ENCODE results near the gene ADD1. TPM values are rescaled to one million over a fixed set of nuclear protein-coding genes. Genes with fewer than 3 reads are reported as not detected.

The ADD1 gene
- polyA plus RNA-seq, 1 experiment: 149 TPM

DNA sequence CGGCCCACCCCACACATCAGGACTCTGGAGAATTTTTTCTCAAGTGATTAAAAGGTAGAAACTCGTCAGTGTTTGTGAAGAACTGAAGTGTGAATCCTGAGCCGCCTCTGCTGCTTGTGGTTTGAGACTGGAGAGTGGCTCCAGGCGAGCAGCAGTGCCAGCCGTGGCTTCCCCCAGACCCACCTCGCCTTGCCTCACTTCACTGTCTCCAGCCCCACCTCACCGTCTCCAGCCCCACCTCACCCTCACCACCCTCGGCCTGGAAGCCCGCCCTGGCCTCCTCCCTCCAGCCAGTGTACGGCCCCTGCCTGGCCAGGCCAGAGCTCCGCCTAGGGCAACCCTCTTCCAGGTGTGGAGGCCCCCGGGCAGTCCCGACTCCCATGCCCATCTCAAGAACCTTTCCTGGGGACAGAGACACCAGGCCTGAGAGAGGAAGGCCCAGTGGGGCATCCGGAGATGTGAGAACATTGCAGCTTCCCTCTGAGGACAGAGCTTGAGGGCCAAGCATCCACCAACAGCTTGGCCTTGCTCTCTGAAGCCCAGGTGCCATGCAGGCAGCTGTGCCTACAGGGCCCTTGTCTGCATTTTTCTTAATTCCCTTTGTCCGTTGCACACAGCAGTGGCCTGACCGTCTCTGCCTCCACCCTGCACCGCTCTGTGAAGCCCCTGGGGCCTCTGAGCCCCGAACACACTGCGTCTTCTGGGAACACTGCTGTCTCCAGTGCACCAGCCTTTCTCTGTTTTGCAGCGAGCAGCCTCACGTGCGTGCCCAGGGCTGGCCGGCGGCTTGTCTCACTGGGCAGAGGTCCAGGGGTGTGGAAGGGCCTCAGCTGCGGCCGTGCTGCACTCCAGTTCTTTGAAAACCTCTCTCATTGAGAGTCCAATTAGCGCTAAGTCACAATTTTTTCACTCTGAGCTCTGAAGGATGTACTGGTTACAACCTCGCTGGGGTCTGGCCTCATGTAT, 37.0 kb upstream of the ADD1 start:
- POLR2A ChIA-PET: no interaction called here
- H3K27me3 ChIP-seq (ENCODE audit: control insufficient read depth, insufficient read depth, low read length): no peaks in the 10 kb centered on the region
- no peaks in the 10 kb centered on the region; the same call in 1 of the 2 replicates for H3K9me3 ChIP-seq (ENCODE audit: control insufficient read depth, insufficient read depth, low read length)
- CTCF ChIA-PET: no interaction called here
- TF ChIP-seq, protein P1, sequence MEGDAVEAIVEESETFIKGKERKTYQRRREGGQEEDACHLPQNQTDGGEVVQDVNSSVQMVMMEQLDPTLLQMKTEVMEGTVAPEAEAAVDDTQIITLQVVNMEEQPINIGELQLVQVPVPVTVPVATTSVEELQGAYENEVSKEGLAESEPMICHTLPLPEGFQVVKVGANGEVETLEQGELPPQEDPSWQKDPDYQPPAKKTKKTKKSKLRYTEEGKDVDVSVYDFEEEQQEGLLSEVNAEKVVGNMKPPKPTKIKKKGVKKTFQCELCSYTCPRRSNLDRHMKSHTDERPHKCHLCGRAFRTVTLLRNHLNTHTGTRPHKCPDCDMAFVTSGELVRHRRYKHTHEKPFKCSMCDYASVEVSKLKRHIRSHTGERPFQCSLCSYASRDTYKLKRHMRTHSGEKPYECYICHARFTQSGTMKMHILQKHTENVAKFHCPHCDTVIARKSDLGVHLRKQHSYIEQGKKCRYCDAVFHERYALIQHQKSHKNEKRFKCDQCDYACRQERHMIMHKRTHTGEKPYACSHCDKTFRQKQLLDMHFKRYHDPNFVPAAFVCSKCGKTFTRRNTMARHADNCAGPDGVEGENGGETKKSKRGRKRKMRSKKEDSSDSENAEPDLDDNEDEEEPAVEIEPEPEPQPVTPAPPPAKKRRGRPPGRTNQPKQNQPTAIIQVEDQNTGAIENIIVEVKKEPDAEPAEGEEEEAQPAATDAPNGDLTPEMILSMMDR (IDR thresholded peaks at IDR 0.05; ENCODE audit: low read depth, low read length): no peak
- H3K4me3 ChIP-seq (ENCODE audit: low read depth, low read length): no peak overlapping the region
- H3K27ac ChIP-seq (ENCODE audit: low read depth, low read length): no peak overlapping the region
- DNase-seq (ENCODE audit: low read depth, low spot score): no peak

DNA sequence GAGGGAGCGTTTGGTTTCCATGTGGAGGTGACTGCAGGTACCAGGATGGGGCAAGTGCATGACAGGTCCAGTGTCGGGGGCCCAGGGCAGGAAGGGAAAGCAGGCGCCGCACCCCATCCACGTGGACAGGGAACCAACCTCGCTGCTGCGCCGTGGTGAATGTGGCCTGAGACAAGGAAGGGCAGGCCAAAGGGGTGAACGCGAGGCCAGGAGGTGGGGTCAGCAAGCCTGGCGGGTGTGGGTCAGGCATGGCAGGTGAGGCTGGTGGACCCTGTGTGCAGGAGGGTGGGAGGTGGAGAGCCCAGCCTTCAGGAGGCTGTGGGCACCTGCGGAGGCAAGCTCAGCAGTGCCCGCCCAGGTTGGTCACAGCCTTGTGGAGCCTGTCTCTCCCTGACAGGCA, 36.1 kb upstream of the ADD1 start:
- TF ChIP-seq, protein P1 (IDR thresholded peaks at IDR 0.05; ENCODE audit: low read depth, low read length): no peak
- Histone ChIP-seq H3K27ac (ENCODE audit: low read depth, low read length) (no peak overlapping the region), H3K4me3 (ENCODE audit: low read depth, low read length) (no peak overlapping the region), H3K9me3 (ENCODE audit: control insufficient read depth, insufficient read depth, low read length) (no peaks in the 10 kb centered on the region; the same call in 1 of the 2 replicates), H3K27me3 (ENCODE audit: control insufficient read depth, insufficient read depth, low read length) (no peaks in the 10 kb centered on the region)
- ChIA-PET CTCF (no interaction called here), POLR2A (no interaction called here)
- DNase-seq (ENCODE audit: low read depth, low spot score): no peak

DNA sequence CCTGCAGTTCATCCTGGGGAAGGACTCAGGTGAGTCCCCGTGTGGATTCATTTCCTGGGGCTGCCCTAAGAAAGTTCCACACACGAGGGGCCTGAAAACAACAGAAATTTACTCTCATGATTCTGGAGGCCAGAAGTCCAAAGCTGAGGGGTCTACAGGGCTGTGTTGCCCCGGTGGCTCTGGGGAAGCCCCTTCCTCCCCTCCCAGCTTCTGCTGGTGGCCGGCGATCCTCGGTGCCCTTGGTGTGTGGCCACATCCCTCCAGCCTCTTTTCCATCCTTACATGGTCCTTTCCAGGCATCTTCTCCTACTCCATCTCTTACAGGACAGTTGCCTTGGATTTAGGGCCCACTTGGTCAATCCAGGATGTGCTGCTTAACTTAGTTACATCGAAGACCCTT, 35.6 kb upstream of the ADD1 start:
- no peak for DNase-seq (ENCODE audit: low read depth, low spot score)
- Histone ChIP-seq H3K9me3 (ENCODE audit: control insufficient read depth, insufficient read depth, low read length) (no peaks in the 10 kb centered on the region; the same call in 1 of the 2 replicates), H3K27ac (ENCODE audit: low read depth, low read length) (no peak overlapping the region), H3K27me3 (ENCODE audit: control insufficient read depth, insufficient read depth, low read length) (no peaks in the 10 kb centered on the region), H3K4me3 (ENCODE audit: low read depth, low read length) (no peak overlapping the region)
- POLR2A ChIA-PET: no interaction called here
- TF ChIP-seq, protein P1 (IDR thresholded peaks at IDR 0.05; ENCODE audit: low read depth, low read length): no peak
- CTCF ChIA-PET: no interaction called here

DNA sequence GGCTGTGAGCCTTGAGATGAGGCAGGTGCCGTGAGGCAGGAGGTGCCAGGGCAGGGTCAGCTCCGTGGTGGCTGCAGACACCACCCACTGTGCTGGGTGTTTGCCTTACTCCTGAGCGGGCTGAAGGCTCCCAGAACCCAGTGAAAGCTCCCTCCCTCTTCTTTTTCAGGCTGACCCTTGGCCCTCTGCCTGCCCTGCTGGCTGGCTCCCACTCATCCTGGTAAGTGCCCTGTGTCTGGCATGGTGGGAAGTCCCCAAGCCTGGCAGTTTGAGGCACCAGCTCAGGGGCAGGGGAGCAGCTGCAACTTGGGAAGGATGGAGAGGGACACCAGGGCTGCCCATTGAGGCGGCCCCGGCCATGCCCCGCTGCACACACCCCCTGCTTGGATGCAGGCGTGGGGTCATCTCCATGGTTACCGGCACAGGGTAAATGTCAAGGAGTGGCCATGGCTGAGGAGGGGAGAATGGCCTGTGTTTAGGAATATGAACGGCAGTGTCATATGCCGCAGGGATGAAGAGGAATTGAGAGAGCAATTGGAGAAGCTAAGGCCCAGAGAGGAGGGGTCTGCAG, 33.9 kb upstream of the ADD1 start:
- H3K9me3 ChIP-seq (ENCODE audit: control insufficient read depth, insufficient read depth, low read length): no peaks in the 10 kb centered on the region
- POLR2A ChIA-PET: no interaction called here
- H3K27ac ChIP-seq (ENCODE audit: low read depth, low read length): no peak overlapping the region
- TF ChIP-seq, protein P1 (IDR thresholded peaks at IDR 0.05; ENCODE audit: low read depth, low read length): no peak
- CTCF ChIA-PET: no interaction called here
- no peak for DNase-seq (ENCODE audit: low read depth, low spot score)
- no peaks in the 10 kb centered on the region for H3K27me3 ChIP-seq (ENCODE audit: control insufficient read depth, insufficient read depth, low read length)
- no peak overlapping the region for H3K4me3 ChIP-seq (ENCODE audit: low read depth, low read length)

DNA sequence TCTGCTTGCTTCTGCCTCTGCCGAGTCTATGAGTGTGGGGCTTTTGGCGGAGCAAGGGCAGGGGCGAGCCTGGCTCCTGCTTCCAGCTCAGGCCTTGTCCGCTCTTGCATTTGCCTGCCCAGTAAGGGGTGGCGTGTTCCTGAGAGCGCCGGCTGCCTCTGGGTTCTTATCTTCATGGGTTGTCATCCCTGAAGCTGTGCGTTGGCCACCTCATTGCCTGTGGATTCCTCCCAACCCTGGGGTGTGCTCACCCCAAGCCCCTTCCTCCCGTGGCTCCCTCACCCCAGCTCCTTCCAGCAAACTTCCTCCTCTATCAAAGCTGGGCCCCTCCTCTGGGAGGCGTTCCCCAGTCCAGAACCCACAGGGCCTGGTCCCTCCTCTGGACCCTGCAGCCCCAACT, 33.3 kb upstream of the ADD1 start:
- POLR2A ChIA-PET: no interaction called here
- CTCF ChIA-PET: no interaction called here
- Histone ChIP-seq H3K27me3 (ENCODE audit: control insufficient read depth, insufficient read depth, low read length) (no peaks in the 10 kb centered on the region), H3K4me3 (ENCODE audit: low read depth, low read length) (no peak overlapping the region), H3K27ac (ENCODE audit: low read depth, low read length) (no peak overlapping the region), H3K9me3 (ENCODE audit: control insufficient read depth, insufficient read depth, low read length) (peaks cover 5% of the 10 kb centered on the region)
- no peak for DNase-seq (ENCODE audit: low read depth, low spot score)
- TF ChIP-seq, protein P1 (IDR thresholded peaks at IDR 0.05; ENCODE audit: low read depth, low read length): no peak
